Lung (tissue), 12 donors: ENCODE data around the gene PRKG1. TPM values are rescaled to one million over a fixed set of nuclear protein-coding genes. Genes with fewer than 3 reads are reported as not detected.

Experiments used
- ATAC-seq: fragments of 200-7000 bp; cut with Tn5 transposase; one replicate; pipeline ENCODE4 v1.9.1; 2020; ENCODE audit warnings: moderate number of reproducible peaks; ENCODE audit not compliant: insufficient read depth, low FRiP score
- DNase-seq, 3 donors: peaks; one replicate each; pipeline ENCODE4 v3.0.0-alpha.2; 2013 to 2017
- H3K27ac ChIP-seq, 2 donors: one replicate each; pipeline ENCODE4 v1.5.1; 2013; ENCODE audit warnings: mild to moderate bottlenecking in 2 of 2, moderate library complexity in 2 of 2, control low read depth in 1 of 2, inconsistent platforms in 1 of 2, low read depth in 1 of 2, low read length in 1 of 2
- H3K27me3 ChIP-seq, 3 donors: one replicate each; pipeline ENCODE4 v1.5.1; 2013; ENCODE audit warnings: low read length in 2 of 3; ENCODE audit not compliant: control insufficient read depth in 3 of 3, insufficient read depth in 3 of 3
- H3K36me3 ChIP-seq, 4 donors: one replicate each; pipeline ENCODE4 v1.5.1; 2013; ENCODE audit warnings: low read length in 4 of 4, mild to moderate bottlenecking in 1 of 4, moderate library complexity in 1 of 4; ENCODE audit not compliant: control insufficient read depth in 4 of 4, insufficient read depth in 4 of 4
- H3K4me1 ChIP-seq, 5 donors: one replicate each; pipeline ENCODE4 v1.5.1; 2013; ENCODE audit warnings: low read length in 5 of 5, mild to moderate bottlenecking in 2 of 5, moderate library complexity in 1 of 5; ENCODE audit not compliant: control insufficient read depth in 5 of 5, insufficient read depth in 5 of 5
- H3K4me3 ChIP-seq: one replicate; pipeline ENCODE4 v1.5.1; 2013; ENCODE audit warnings: mild to moderate bottlenecking, control low read depth, moderate library complexity
- H3K9ac ChIP-seq, 2 donors: one replicate each; pipeline ENCODE4 v1.5.1; 2013; ENCODE audit warnings: low read length in 2 of 2, control low read depth in 1 of 2; ENCODE audit not compliant: insufficient read depth in 1 of 2
- H3K9me3 ChIP-seq, 4 donors: one replicate each; pipeline ENCODE4 v1.5.1; 2013; ENCODE audit warnings: low read length in 3 of 4, mild to moderate bottlenecking in 1 of 4, moderate library complexity in 1 of 4; ENCODE audit not compliant: control insufficient read depth in 4 of 4, insufficient read depth in 3 of 4
- CTCF ChIP-seq: IDR thresholded peaks from 2 replicates; pipeline ENCODE4 v1.5.1; 2012; ENCODE audit warnings: mild to moderate bottlenecking; ENCODE audit errors: control extremely low read depth, extremely low read depth
- WGBS, 2 donors: extraction: QIAGEN DNeasy Blood & Tissue Kit; methylation state at CpG; one replicate each; pipeline ENCODE4 v1.1.7; 2013; 5-methylcytosine and 5-hydroxymethylcytosine counted together
- polyA plus RNA-seq, 2 donors: library from polyadenylated mRNA; stranded (reverse); fragments of 200-250 nt; gene quantifications; one replicate each; pipeline ENCODE4 v1.2.1, GENCODE V29; 2013
- total RNA-seq, 2 donors: library from RNA; depleted of rRNA in 1 of 2; stranded (reverse); fragments of >200 nt in 1 of 2; gene quantifications; one replicate each; pipeline ENCODE4 v1.2.1, GENCODE V29; 2014 to 2021
- donor health status: control.
- donor health status: control.
- donor health status: Bipolar disorder and iron deficiency.
- donor health status: healthy.
- donor health status: DM: yes; HTN: yes; CAD: no.

Gene PRKG1
- total and polyA plus RNA-seq, 4 donors, result 2.1 to 50.8 (median 15.1) TPM

- no peak for DNase-seq
- H3K4me1 ChIP-seq, result peaks cover 0 to 7% (median 0%) of the 10 kb centered on the region in 5 donors
- no peak for TF ChIP-seq CTCF
- H3K9me3 ChIP-seq, result no peaks in the 10 kb centered on the region
- H3K27me3 ChIP-seq, result peaks cover 0 to 2% (median 0%) of the 10 kb centered on the region in 3 donors
- ATAC-seq, result no peak
- no peak overlapping the region for H3K27ac ChIP-seq
- H3K9ac ChIP-seq, result no peak overlapping the region
- no peak overlapping the region for H3K4me3 ChIP-seq
- no peaks in the 10 kb centered on the region for H3K36me3 ChIP-seq
Observed at GRCh38 chr10:51980752-51981151, 906.5 kb downstream of the PRKG1 start.

GRCh38 chr10:51981731-51982130 is 907.4 kb downstream of the PRKG1 start:
- DNase-seq (no peak), ATAC-seq (no peak)
- Histone ChIP-seq H3K4me1 (peaks cover 0 to 7% (median 0%) of the 10 kb centered on the region in 5 donors), H3K9me3 (no peaks in the 10 kb centered on the region), H3K4me3 (no peak overlapping the region), H3K36me3 (no peaks in the 10 kb centered on the region), H3K27me3 (peaks cover 0 to 2% (median 0%) of the 10 kb centered on the region in 3 donors), H3K27ac (no peak overlapping the region), H3K9ac (no peak overlapping the region)
- 93 to 97% methylated on average over 1 of the region's 1 CpG for WGBS, 2 donors
- TF ChIP-seq CTCF, result no peak

- H3K27me3 ChIP-seq, result peaks cover 0 to 2% (median 0%) of the 10 kb centered on the region in 3 donors
- TF ChIP-seq CTCF, result no peak
- WGBS, 2 donors, result 95% methylated on average over 2 of the region's 2 CpGs
- no peak overlapping the region for H3K9ac ChIP-seq
- H3K27ac ChIP-seq, result no peak overlapping the region
- ATAC-seq (no peak), DNase-seq (no peak)
- no peak overlapping the region for H3K4me3 ChIP-seq
- peaks cover 0 to 7% (median 0%) of the 10 kb centered on the region in 5 donors for H3K4me1 ChIP-seq
- no peaks in the 10 kb centered on the region for H3K36me3 ChIP-seq
- no peaks in the 10 kb centered on the region for H3K9me3 ChIP-seq
Observed at GRCh38 chr10:51983481-51983880, 909.2 kb downstream of the PRKG1 start.

GRCh38 chr10:51985336-51985735 is 911.0 kb downstream of the PRKG1 start:
- ATAC-seq (no peak), DNase-seq (peak in 2 of 3 donors; percentile 65 to 76)
- H3K27me3 ChIP-seq, result peaks cover 0 to 2% (median 0%) of the 10 kb centered on the region in 3 donors
- no peaks in the 10 kb centered on the region for H3K36me3 ChIP-seq
- TF ChIP-seq CTCF, result no peak
- no peak overlapping the region for H3K4me3 ChIP-seq
- no peak overlapping the region for H3K27ac ChIP-seq
- no peaks in the 10 kb centered on the region for H3K9me3 ChIP-seq
- peaks cover 0 to 7% (median 0%) of the 10 kb centered on the region in 5 donors for H3K4me1 ChIP-seq
- H3K9ac ChIP-seq, result no peak overlapping the region
